Type B pancreatic cell (in vitro differentiated cells): ENCODE measurements around the gene GALNT13. TPM values are rescaled to one million over a fixed set of nuclear protein-coding genes. Genes with fewer than 3 reads are reported as not detected.

Source experiments
- DNase-seq: peaks from one replicate; pipeline ENCODE4 v3.0.0; 2021; ENCODE audit warnings: mixed read lengths; ENCODE audit not compliant: unreplicated experiment; ENCODE audit errors: extremely low spot score
- H3K27ac Mint-ChIP-seq: 2 replicates; pipeline ENCODE4 v1.8.0; 2021; ENCODE audit warnings: mild to moderate bottlenecking, mixed read lengths
- H3K27me3 Mint-ChIP-seq: 2 replicates; pipeline ENCODE4 v1.8.0; 2021; ENCODE audit warnings: mixed read lengths
- H3K36me3 Mint-ChIP-seq: 2 replicates; pipeline ENCODE4 v1.8.0; 2021; ENCODE audit warnings: mixed read lengths
- H3K4me1 Mint-ChIP-seq: one replicate; pipeline ENCODE4 v1.8.0; 2021; ENCODE audit warnings: mixed read lengths; ENCODE audit not compliant: unreplicated experiment
- H3K4me3 Mint-ChIP-seq: 2 replicates; pipeline ENCODE4 v1.8.0; 2021; ENCODE audit warnings: mild to moderate bottlenecking, mixed read lengths
- H3K9me3 Mint-ChIP-seq: 2 replicates; pipeline ENCODE4 v1.8.0; 2021; ENCODE audit warnings: mixed read lengths
- CTCF ChIP-seq: fragments of 200-600 bp; sonication (generic); conservative IDR thresholded peaks from 2 replicates; pipeline ENCODE4 v1.5.0; 2021; ENCODE audit warnings: antibody characterized with exemption, mild to moderate bottlenecking
- total RNA-seq: library from RNA; stranded (reverse); gene quantifications from 2 replicates; pipeline ENCODE4 v1.2.1, GENCODE V29; 2021; ENCODE audit warnings: low replicate concordance

GALNT13 gene
- total RNA-seq, 1 donor from 2014 or later = 5.9 TPM

DNA sequence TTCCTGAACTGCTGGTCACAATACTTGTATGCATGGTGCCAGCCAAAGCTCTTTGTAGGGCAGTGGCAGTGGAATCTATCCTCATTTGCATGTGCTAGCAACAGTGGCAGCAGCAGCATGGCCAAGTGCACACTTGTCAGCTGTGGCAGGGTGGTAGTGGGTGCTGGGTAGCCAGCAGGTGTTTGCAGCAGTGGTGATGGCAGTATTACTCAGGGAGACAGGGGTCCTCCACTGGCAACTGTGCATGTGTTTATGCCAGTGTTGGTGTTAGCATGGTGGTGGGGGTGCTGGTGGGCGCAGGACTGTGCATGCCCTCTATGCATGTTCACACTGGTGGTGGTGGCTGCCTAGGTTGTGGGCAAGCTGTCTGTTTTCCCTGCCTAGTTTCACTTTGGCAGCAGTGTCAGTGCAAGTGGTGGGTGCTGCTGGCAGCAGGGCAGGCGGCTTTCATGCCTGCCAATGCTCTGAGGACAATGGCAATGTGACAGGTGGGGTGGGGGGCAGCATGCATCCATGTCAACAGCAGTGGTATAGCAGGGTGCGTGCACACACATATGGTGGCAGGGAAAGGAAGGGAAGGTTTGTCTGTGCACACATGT is 41.2 kb downstream of the GALNT13 start:
- Mint-ChIP-seq H3K4me1 (no peaks in the 10 kb centered on the region), H3K9me3 (no peaks in the 10 kb centered on the region), H3K4me3 (no peak overlapping the region)

GRCh38 chr2:153917570-153917969 is 45.8 kb downstream of the GALNT13 start:
- Mint-ChIP-seq H3K36me3 (no peaks in the 10 kb centered on the region), H3K4me3 (no peak overlapping the region), H3K4me1 (no peaks in the 10 kb centered on the region), H3K27me3 (no peaks in the 10 kb centered on the region), H3K9me3 (no peaks in the 10 kb centered on the region), H3K27ac (no peak overlapping the region)
- no peak for DNase-seq
- TF ChIP-seq CTCF = no peak

More for the DNA sequence above, 41.2 kb downstream of the GALNT13 start:
- Mint-ChIP-seq H3K27ac (no peak overlapping the region), H3K27me3 (no peaks in the 10 kb centered on the region), H3K36me3 (no peaks in the 10 kb centered on the region)
- no peak for TF ChIP-seq CTCF
- DNase-seq = no peak

GRCh38 chr2:153935511-153935910 is 63.8 kb downstream of the GALNT13 start:
- no peak overlapping the region for H3K27ac Mint-ChIP-seq
- DNase-seq = no peak
- no peaks in the 10 kb centered on the region for H3K9me3 Mint-ChIP-seq
- no peak overlapping the region for H3K4me3 Mint-ChIP-seq
- no peaks in the 10 kb centered on the region for H3K4me1 Mint-ChIP-seq
- no peak for TF ChIP-seq CTCF
- no peaks in the 10 kb centered on the region for H3K36me3 Mint-ChIP-seq
- no peaks in the 10 kb centered on the region for H3K27me3 Mint-ChIP-seq

- Mint-ChIP-seq H3K9me3 (no peaks in the 10 kb centered on the region), H3K27me3 (no peaks in the 10 kb centered on the region), H3K4me3 (no peak overlapping the region), H3K4me1 (no peaks in the 10 kb centered on the region), H3K27ac (no peak overlapping the region), H3K36me3 (no peaks in the 10 kb centered on the region)
- no peak for TF ChIP-seq CTCF
- DNase-seq = no peak
Observed at GRCh38 chr2:153939124-153939796, 67.5 kb downstream of the GALNT13 start.

GRCh38 chr2:153940511-153940910 is 68.8 kb downstream of the GALNT13 start:
- Mint-ChIP-seq H3K4me1 (no peaks in the 10 kb centered on the region), H3K4me3 (no peak overlapping the region), H3K36me3 (no peaks in the 10 kb centered on the region), H3K27ac (no peak overlapping the region), H3K27me3 (no peaks in the 10 kb centered on the region), H3K9me3 (no peaks in the 10 kb centered on the region)
- no peak for DNase-seq
- no peak for TF ChIP-seq CTCF
